ENCODE results near the gene AHNAK2. TPM values are rescaled to one million over a fixed set of nuclear protein-coding genes. Genes with fewer than 3 reads are reported as not detected.
A peak's percentile ranks its signal among the peaks of the same experiment; 100 is the strongest.

Gene AHNAK2
- total RNA-seq, 1 experiment from 2014 or later, result 30.8 TPM

DNA sequence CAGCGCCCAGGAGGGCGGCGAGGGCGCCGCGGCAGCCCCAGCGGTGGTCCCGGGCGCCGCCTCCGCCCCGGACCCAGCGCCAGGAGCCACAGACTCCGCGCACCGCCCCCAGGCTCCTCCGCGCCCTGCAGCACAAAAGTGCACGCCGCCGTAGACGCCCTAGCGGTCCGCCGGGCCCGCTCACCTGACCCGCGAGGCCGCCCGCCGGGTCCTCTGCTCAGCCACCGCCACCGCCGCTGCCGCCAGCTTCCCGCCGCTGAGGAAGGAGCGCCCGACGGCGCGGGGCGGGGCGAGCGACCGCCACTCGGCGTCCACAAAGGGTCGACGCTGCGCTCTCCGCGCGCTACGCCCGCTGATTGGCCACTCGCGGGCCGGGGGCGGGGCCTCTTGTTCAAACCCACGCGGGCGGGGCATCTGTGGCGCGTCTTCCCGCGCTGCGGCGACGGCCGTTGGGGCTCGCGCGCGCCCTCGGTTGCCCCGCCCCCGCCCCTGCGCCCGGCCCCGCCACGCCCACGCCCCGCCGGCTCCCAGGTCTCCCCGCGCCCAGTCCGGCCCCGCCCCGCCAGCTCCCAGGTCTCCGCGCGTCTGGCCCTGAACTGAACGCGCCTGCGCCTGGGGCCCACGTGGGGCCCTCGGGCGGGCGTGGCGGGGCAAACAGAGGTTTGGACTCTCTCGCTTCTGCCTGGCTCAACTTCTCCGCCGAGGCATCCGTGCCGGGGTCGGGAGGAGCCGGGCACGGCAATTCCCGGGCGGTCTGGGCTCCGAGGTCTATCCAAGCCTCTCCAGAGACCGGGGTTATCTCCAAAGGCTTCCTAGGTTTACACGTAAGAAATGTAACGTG is 42.9 kb upstream of the AHNAK2 start, which contains the start of gene CDCA4:
Gene CDCA4, minus strand, starts transcription at position 269 of the 841 bp plus-strand sequence. CDS start 9,154 bp downstream, outside the sequence.
- ChIA-PET POLR2A (ENCODE audit: unreplicated experiment) (interaction anchor here (0.6 to 0.8 kb wide), 4 partner anchors 21 to 52 kb away, joined by 3 to 10 read pairs (median 4); no protein-coding TSS in a partner anchor), CTCF (no interaction called here)
- no TSS peak for BruUV-seq (replicated peaks)
- Histone ChIP-seq H3K27me3 (ENCODE audit: insufficient read depth, low read depth) (no peaks in the 10 kb centered on the region), H3K4me3 (peak within 1 kb of the TSS; percentile 86), H4K20me1 (ENCODE audit: insufficient read depth) (peaks cover 22% of the 10 kb centered on the region), H3K36me3 (ENCODE audit: low read depth) (peaks cover 8% of the 10 kb centered on the region; the same call in 1 of the 2 replicates), H3K79me2 (ENCODE audit: low read depth) (peaks cover 63% of the 10 kb centered on the region), H3K4me2 (peak within 1 kb of the TSS; percentile 96), H3K9me2 (ENCODE audit: insufficient read depth) (no peaks in the 10 kb centered on the region), H3K4me1 (replicated peaks; ENCODE audit: insufficient read depth) (peaks cover 78% of the 10 kb centered on the region), H3K9me3 (ENCODE audit: insufficient read depth, low read depth) (no peaks in the 10 kb centered on the region), H3F3A (ENCODE audit: insufficient read depth, low read depth) (peaks cover 59% of the 10 kb centered on the region), H3K27ac (peak within 1 kb of the TSS; percentile 95), H2AFZ (peak within 1 kb of the TSS; percentile 46)
- intact Hi-C loops (cut with micrococcal nuclease; ENCODE audit: unreplicated experiment), result loop anchor here (1.0 to 2.0 kb wide), 2 partner anchors 11 to 48 kb away; no protein-coding TSS in a partner anchor
- TF ChIP-seq, protein P1, sequence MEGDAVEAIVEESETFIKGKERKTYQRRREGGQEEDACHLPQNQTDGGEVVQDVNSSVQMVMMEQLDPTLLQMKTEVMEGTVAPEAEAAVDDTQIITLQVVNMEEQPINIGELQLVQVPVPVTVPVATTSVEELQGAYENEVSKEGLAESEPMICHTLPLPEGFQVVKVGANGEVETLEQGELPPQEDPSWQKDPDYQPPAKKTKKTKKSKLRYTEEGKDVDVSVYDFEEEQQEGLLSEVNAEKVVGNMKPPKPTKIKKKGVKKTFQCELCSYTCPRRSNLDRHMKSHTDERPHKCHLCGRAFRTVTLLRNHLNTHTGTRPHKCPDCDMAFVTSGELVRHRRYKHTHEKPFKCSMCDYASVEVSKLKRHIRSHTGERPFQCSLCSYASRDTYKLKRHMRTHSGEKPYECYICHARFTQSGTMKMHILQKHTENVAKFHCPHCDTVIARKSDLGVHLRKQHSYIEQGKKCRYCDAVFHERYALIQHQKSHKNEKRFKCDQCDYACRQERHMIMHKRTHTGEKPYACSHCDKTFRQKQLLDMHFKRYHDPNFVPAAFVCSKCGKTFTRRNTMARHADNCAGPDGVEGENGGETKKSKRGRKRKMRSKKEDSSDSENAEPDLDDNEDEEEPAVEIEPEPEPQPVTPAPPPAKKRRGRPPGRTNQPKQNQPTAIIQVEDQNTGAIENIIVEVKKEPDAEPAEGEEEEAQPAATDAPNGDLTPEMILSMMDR (conservative IDR thresholded peaks at IDR 0.05), result no peak
- no peak for TF ChIP-seq EZH2 (IDR thresholded peaks at IDR 0.05; ENCODE audit: low read depth)
- peak; percentile 84 to 93 for DNase-seq

DNA sequence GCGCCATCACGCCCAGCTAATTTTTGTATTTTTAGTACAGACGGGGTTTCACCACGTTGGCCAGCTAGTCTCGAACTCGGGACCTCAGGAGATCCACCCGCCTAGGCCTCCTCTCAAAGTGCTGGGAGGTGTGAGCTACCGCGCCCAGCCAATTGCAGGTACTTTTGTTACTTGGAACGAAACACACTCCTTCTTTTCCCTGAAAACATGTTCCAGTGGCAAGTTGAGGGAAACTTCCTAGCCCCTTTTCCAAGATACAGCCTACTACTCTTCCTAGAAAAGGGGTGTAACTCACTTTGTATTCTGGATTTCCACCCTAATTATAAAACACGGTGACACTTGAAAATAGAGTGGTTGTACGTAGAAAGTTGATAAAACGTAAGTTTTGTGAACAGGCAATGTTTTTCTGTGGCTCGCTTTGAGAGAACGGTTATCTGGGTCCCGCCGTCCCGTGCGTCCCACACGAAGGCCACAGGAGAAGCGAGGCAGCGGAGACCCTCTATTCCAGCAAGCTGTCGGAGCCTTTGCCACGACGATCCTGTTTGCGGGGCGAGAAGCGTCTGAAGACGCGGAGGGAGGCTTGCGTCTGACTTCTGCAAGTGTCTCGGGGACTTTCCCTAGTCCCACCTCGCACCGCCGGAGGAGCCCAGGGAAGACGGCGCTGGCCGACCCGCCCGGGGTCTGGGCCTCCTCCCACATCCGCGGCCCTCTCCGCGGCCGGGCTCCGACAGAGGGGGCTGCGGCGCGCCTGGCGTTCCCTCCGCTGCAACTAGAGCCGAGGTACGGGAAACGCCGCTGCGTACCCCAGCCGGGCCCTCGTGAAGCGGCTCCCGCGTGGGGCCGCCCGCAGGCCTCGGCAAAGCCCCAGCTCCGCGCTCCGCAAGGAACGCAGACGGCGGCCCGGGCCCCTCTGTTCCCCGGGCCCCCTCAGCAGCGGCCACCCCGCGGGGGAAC is 42.0 kb upstream of the AHNAK2 start:
- Histone ChIP-seq H2AFZ (peak overlapping the region; percentile 46), H3K27ac (peak overlapping the region; percentile 62)
- intact Hi-C loops (cut with micrococcal nuclease; ENCODE audit: unreplicated experiment), result loop anchor here (2.0 kb wide), 1 partner anchor 47 kb away; no protein-coding TSS in a partner anchor

More for the DNA sequence above, 42.0 kb upstream of the AHNAK2 start:
- H3K4me1 ChIP-seq (replicated peaks; ENCODE audit: insufficient read depth), result peaks cover 71% of the 10 kb centered on the region
- peak overlapping the region; percentile 82 for H3K4me3 ChIP-seq
- TF ChIP-seq EZH2 (IDR thresholded peaks at IDR 0.05; ENCODE audit: low read depth), result no peak
- TF ChIP-seq, protein P1 (conservative IDR thresholded peaks at IDR 0.05), result no peak
- peaks cover 58% of the 10 kb centered on the region for H3F3A ChIP-seq (ENCODE audit: insufficient read depth, low read depth)
- no peak for DNase-seq
- ChIA-PET CTCF (no interaction called here), POLR2A (ENCODE audit: unreplicated experiment) (interaction anchor here (0.6 to 0.8 kb wide), 2 partner anchors 25 to 37 kb away, joined by 4 to 10 read pairs; no protein-coding TSS in a partner anchor)
- peak overlapping the region; percentile 89 for H3K4me2 ChIP-seq
- H4K20me1 ChIP-seq (ENCODE audit: insufficient read depth), result peaks cover 29% of the 10 kb centered on the region
- peaks cover 72% of the 10 kb centered on the region for H3K79me2 ChIP-seq (ENCODE audit: low read depth)
- peaks cover 8% of the 10 kb centered on the region; the same call in 1 of the 2 replicates for H3K36me3 ChIP-seq (ENCODE audit: low read depth)
- H3K27me3 ChIP-seq (ENCODE audit: insufficient read depth, low read depth), result no peaks in the 10 kb centered on the region
- BruUV-seq (replicated peaks), result TSS peak; percentile 51
- no peaks in the 10 kb centered on the region for H3K9me3 ChIP-seq (ENCODE audit: insufficient read depth, low read depth)
- H3K9me2 ChIP-seq (ENCODE audit: insufficient read depth), result no peaks in the 10 kb centered on the region
